ENCODE results near the gene ZBTB12. TPM values are rescaled to one million over a fixed set of nuclear protein-coding genes. Genes with fewer than 3 reads are reported as not detected.

The ZBTB12 gene
- total RNA-seq, 2 donors from 2014 or later, result 0.47 to 0.52 TPM

DNA sequence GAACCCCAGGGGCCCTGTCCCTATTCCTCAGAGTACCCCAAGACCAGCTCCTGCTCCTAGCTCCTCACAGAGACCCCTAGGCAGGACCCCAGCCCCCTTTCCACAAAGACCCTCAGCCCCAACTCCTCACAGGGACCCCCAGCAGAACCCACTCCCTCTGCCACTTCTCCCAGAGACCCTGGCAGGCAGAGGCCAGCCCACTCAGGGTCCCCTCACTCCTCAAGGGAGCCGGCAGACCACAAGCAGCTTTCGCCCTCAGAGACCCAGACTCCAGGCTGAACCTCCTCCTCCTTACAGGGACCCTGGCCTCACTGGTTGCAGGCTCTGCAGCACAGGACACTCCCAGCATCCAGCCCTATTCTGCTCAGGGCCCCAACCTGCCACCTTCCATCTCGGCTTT lies 23.7 kb downstream of the ZBTB12 start:
- no peaks in the 10 kb centered on the region for H3K27me3 ChIP-seq
- H3K36me3 ChIP-seq, result peaks cover 35% of the 10 kb centered on the region
- DNase-seq (ENCODE audit: low spot score), result no peak
- no peak overlapping the region for H3K27ac ChIP-seq
- H3K4me1 ChIP-seq, result no peaks in the 10 kb centered on the region
- TF ChIP-seq, protein P1, sequence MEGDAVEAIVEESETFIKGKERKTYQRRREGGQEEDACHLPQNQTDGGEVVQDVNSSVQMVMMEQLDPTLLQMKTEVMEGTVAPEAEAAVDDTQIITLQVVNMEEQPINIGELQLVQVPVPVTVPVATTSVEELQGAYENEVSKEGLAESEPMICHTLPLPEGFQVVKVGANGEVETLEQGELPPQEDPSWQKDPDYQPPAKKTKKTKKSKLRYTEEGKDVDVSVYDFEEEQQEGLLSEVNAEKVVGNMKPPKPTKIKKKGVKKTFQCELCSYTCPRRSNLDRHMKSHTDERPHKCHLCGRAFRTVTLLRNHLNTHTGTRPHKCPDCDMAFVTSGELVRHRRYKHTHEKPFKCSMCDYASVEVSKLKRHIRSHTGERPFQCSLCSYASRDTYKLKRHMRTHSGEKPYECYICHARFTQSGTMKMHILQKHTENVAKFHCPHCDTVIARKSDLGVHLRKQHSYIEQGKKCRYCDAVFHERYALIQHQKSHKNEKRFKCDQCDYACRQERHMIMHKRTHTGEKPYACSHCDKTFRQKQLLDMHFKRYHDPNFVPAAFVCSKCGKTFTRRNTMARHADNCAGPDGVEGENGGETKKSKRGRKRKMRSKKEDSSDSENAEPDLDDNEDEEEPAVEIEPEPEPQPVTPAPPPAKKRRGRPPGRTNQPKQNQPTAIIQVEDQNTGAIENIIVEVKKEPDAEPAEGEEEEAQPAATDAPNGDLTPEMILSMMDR (IDR thresholded peaks at IDR 0.05), result no peak
- no peak overlapping the region for H3K4me3 ChIP-seq
- H3K9me3 ChIP-seq, result no peaks in the 10 kb centered on the region

DNA sequence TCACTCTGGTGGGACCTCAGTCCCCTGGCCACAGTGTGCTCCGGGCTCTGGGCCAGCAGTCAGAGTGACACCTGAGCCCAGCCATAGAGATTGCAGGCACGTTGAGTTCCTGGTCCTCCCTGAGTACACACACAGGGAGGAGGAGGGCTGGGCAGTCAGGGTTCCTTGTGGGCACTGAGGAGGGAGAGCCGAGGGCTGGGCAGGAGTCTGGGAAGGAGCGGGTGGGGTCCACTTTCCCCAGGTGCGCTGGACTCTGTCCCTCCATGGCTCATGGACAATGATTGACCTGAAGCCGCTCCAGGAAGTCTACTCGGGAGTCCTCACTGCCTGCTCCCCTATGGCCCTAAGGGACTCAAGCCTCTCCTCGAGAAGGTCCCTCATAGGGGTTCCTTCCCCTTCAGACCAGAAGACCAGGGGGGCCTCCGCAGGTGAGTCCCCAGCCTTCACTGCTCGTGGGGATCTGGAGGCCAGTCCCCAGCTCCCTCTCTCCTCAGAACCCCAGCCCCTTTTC lies 24.2 kb downstream of the ZBTB12 start:
- TF ChIP-seq, protein P1 (IDR thresholded peaks at IDR 0.05), result no peak
- H3K27me3 ChIP-seq, result no peaks in the 10 kb centered on the region
- H3K4me1 ChIP-seq, result no peaks in the 10 kb centered on the region
- H3K27ac ChIP-seq, result no peak overlapping the region
- no peak for DNase-seq (ENCODE audit: low spot score)
- H3K36me3 ChIP-seq, result peaks cover 30% of the 10 kb centered on the region
- H3K9me3 ChIP-seq, result no peaks in the 10 kb centered on the region
- H3K4me3 ChIP-seq, result no peak overlapping the region

DNA sequence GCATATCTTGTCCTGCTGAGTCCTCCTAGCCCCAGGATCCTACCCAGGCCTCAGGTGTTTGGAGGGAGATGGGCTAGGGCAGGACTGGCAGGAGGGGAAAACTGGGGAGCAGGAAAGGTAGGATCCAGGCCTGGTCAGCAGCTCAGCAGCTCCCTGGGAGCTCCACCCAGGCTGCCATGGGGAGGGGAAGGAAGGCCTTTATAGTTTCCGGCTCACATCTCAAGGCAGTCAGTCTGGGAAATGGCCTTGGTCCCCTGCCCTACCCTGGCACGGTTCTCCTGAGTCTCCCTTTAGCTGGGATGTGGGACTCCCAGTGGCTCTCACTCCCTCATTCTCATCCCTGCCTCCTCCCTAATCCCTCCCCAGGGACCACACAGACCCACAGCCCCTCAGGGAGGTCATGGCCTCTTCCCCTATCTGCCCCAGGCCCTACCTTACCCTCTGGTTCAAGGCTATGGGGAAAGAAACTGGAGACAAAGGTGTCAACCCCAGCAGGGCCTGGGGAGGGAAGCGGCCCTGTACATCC lies 24.7 kb downstream of the ZBTB12 start:
- TF ChIP-seq, protein P1 (IDR thresholded peaks at IDR 0.05), result no peak
- peaks cover 25% of the 10 kb centered on the region for H3K36me3 ChIP-seq
- no peak overlapping the region for H3K27ac ChIP-seq
- H3K4me1 ChIP-seq, result no peaks in the 10 kb centered on the region
- no peaks in the 10 kb centered on the region for H3K9me3 ChIP-seq
- H3K27me3 ChIP-seq, result no peaks in the 10 kb centered on the region
- no peak overlapping the region for H3K4me3 ChIP-seq
- DNase-seq (ENCODE audit: low spot score), result no peak

DNA sequence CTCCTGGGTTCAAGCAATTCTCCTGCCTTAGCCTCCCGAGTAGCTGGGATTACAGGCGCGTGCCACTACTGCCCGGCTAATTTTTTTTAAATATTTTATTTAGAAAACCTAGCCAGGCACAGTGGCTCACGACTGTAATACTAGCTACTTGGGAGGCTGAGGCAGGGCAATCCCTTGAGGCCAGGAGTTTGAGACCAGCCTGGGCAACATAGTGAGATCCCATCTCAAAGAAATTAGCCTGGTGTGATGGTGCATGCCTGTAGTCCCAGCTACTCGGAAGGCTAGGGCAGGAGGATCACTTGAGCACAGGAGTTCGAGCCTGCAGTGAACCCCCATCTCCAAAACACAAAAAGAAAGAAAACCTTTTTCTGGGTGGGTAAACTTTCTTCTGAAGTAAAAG lies 25.5 kb downstream of the ZBTB12 start:
- Histone ChIP-seq H3K9me3 (no peaks in the 10 kb centered on the region), H3K27me3 (no peaks in the 10 kb centered on the region), H3K27ac (no peak overlapping the region), H3K36me3 (peaks cover 17% of the 10 kb centered on the region), H3K4me3 (no peak overlapping the region), H3K4me1 (no peaks in the 10 kb centered on the region)
- DNase-seq (ENCODE audit: low spot score), result no peak
- TF ChIP-seq, protein P1 (IDR thresholded peaks at IDR 0.05), result no peak

DNA sequence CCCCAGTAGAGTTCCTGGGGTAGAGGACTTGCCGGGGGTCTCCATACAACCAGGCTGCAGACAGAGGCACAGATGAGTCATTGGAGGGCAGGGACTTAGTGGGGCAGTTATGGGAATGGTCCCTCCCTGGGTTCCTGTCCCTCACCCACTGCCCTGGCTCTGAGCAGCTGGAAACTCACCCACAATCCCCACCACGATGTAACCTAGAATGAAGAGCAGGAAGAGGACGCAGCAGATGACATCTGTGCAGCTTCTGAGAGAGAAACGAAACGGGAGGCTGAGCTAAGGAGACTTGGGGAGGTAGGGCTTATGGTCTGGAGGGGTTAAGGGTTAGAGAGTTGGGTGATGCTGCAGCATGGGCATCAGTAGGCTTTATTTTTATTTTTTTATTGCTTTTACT lies 26.0 kb downstream of the ZBTB12 start:
- H3K27me3 ChIP-seq, result no peaks in the 10 kb centered on the region
- TF ChIP-seq, protein P1 (IDR thresholded peaks at IDR 0.05), result no peak
- H3K9me3 ChIP-seq, result no peaks in the 10 kb centered on the region
- no peak overlapping the region for H3K27ac ChIP-seq
- DNase-seq (ENCODE audit: low spot score), result no peak
- H3K4me3 ChIP-seq, result no peak overlapping the region
- H3K4me1 ChIP-seq, result no peaks in the 10 kb centered on the region
- H3K36me3 ChIP-seq, result peaks cover 13% of the 10 kb centered on the region

Data from right atrium auricular region (tissue), 2 donors.